ENCODE data around the gene AGTRAP.

Gene AGTRAP

DNA sequence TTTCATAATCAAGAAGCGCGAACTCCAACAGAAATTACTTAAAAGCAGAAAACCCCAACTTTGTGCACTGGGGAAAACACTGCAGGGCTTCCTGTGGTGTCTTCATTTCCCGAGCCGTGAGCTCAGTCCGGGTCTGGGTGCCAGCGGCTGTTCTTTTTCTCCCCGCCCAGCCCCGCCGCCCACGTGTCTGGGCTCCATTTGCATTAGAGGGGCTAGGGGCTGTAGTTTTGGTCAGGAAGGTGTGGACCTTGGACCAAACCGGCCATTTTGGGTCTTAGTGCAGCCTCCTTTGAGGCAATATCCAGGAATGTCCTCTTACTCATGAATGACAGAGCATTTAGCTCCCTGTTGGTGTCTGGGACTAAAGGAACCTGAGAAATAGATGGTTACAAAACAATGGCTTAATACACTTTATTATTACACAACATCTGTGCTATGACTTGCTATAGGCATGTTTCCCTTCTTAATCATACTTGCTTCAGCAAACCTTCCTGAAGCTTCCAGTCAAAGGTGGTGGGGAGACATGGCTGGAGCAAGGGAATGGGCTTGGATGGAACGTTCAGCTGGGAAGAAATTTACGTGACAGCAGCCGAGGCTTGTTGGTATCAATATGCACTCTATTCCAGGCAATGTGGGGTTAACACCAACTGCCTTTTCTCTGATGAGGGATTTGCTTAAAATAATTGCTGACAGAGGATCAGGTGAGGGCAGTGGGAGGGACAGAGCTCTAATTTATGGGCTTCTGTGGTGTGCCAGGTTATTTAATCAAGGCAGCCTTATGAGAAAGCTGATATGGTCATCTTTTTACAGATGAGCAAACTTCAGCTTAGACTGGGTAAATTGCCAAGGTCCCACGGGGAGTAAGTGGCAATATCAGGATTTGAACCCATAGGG is 1.1 kb downstream of the AGTRAP start:
- DNase-seq (ENCODE audit: low spot score), result peak; percentile 52

DNA sequence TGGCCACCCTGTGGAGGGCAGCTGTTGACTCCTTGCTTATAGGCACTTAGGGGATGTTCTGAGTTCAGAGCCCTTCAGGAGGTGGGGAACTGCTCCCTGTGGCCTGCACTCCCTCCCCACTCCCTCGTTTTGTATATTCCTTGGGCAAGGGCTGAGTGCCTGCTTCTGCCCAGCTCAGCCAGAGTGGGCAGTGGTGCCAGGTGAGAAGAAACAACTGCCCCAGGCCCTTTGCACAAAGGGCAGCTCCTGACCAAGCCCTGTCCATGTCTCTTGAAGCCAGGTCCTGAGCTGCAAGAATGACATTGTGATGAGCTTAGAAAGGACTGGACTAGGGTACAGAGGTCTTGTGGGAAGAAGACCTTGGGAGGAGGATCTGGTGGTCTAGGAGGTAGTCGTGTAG is 2.2 kb downstream of the AGTRAP start:
- DNase-seq (ENCODE audit: low spot score), result no peak

GRCh38 chr1:11738783-11739182 is 2.8 kb downstream of the AGTRAP start:
- no peak for DNase-seq (ENCODE audit: low spot score)

DNA sequence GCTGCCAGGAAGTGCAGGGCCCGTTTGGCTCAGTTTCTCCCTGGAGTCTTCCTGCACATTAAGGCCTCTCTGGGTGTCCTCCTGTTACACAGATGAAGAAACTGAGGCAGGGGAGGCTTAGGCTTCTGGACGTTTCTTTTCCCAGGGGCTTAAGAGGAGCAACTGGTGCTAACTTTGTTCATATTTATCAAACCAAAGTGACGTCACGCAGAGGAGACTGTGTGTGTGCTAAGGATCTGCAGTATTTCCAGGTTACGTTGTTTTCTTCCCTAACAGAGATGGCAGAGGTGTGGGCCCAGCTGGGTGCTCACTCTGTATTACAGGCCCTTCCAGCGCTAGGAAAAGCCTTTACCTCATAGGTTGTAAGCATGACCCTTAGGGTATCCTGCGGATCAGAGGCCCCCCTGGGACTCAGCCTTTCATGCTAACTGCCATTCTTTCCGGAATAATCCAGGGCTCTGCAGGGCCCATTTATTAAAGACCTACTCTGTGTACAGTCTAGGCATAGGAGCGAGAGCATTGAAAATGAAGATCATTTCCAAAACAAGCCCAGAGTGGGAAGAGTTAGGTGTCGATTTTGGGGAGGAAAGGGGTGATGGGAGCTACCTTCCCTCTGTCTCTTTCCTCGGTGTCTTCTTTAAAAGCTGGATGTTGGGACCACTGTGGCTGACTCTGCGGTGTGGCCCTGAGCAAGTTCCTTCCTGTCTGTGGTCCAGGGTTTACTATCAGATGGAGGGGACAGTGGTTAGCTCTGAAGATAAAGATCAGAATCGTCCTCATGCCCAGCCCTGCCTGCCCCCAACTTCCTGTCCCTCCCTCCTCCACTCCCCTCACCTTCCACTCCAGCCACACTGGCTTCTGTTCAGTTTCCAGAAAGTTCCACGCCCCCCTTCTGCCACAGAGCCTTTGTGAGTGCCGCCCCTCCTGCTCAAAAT is 4.6 kb downstream of the AGTRAP start:
- peak; percentile 27 for DNase-seq (ENCODE audit: low spot score)

DNA sequence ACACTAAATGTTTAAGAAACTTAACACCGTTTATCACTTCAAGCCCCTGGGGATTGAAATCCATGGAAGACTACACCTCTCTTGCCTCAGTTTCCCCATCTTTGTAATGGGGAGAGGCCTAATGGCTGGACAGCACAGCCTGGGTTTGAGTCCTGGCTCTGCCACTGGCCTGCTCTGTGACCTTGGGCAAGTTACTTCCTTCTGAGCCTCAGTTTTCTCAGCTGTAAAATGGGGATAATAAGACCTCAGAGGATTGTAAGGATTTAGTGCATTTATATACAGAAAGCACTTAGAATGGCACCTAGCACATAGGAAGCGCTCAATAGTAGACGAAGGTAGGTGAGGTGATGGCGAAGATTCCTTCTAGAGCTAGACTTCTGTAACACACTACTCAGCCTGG is 5.5 kb downstream of the AGTRAP start:
- no peak for DNase-seq (ENCODE audit: low spot score)

GRCh38 chr1:11741919-11742558 is 6.1 kb downstream of the AGTRAP start:
- no peak for DNase-seq (ENCODE audit: low spot score)

- no peak for DNase-seq (ENCODE audit: low spot score)
These were observed 8.4 kb downstream of the AGTRAP start for GRCh38 chr1:11744287-11744686.

GRCh38 chr1:11746092-11746491 is 10.2 kb downstream of the AGTRAP start:
- no peak for DNase-seq (ENCODE audit: low spot score)

GRCh38 chr1:11746795-11747487 is 11.0 kb downstream of the AGTRAP start:
- DNase-seq (ENCODE audit: low spot score), result no peak

DNA sequence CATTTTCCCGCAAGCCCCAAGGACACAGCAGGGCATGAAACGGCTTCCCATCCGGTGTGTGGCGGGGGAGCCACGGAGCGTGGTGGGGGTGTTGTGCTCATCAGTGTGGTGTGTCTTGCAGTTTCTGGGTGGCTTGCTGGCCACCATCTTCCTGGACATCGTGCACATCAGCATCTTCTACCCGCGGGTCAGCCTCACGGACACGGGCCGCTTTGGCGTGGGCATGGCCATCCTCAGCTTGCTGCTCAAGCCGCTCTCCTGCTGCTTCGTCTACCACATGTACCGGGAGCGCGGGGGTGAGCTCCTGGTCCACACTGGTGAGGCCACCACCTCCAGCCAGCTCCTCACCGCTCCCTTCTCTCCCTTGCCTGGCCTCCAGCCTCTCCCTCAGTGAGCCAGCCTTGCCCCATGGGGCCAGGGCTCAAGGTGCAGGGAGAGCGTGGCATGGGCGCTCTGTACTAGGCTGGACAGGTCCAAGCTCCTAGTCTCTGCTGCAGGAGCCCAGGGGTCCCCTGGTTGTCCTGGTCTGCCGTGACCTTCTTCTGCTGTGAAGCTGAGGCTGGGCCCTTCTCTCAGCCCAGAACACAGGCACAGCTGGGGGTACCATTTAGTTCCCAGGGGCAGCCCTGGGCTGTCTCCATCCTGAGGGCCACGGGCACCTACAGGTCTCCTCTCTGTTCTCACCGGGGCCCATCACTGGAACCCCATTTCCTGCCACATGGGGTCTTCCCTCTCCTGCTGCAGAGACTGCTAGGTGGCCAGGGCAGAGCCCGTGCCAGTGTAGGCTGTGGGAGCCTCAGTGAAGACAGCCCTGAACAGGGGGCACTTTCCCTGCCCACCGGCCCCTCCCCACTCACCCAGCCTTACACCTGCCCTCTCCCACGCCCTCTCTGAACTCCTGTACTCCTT is 12.6 kb downstream of the AGTRAP start:
- DNase-seq (ENCODE audit: low spot score), result no peak

DNA sequence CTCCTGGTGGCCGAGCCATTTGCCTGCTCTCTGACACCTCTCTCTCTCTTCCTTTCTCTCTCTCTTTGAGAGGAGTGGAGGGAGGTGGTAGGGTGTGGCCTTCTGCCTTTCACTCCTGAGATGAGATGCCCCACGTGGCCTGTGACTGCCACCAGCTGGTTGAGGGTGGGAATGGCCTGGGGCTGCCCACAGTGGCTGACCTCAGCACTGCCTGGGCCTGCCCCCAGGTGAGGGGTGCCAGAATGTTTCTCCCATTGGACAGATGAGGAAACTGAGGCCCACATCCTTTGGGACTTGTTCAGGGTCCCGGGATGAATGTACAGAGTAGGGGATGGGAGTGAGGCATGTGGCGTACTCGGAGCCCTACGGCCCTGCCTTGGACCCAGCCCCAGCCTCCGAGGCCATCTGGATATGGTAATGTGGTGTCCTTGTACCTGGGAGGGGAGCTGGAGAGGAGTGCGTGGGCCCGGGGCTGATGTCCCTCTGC is 13.3 kb downstream of the AGTRAP start:
- peak; percentile 72 for DNase-seq (ENCODE audit: low spot score)

DNA sequence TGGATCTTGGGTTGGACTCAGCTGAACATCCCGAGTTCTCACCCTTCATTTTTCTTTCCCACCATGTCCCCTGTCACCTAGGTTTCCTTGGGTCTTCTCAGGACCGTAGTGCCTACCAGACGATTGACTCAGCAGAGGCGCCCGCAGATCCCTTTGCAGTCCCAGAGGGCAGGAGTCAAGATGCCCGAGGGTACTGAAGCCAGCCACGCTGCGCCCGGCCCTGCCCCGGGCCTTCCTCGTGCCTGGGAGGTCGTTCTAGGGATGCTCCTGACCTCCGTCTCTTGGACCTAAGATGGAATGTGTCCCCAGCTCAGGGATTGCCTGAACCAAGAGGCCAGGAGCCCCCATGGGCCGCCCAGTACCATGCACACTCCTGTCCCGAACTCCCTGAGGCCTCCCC is 14.1 kb downstream of the AGTRAP start:
- DNase-seq (ENCODE audit: low spot score), result no peak

GRCh38 chr1:11751087-11751486 is 15.2 kb downstream of the AGTRAP start:
- DNase-seq (ENCODE audit: low spot score), result no peak

GRCh38 chr1:11752359-11753088 is 16.6 kb downstream of the AGTRAP start:
- DNase-seq (ENCODE audit: low spot score), result no peak

DNA sequence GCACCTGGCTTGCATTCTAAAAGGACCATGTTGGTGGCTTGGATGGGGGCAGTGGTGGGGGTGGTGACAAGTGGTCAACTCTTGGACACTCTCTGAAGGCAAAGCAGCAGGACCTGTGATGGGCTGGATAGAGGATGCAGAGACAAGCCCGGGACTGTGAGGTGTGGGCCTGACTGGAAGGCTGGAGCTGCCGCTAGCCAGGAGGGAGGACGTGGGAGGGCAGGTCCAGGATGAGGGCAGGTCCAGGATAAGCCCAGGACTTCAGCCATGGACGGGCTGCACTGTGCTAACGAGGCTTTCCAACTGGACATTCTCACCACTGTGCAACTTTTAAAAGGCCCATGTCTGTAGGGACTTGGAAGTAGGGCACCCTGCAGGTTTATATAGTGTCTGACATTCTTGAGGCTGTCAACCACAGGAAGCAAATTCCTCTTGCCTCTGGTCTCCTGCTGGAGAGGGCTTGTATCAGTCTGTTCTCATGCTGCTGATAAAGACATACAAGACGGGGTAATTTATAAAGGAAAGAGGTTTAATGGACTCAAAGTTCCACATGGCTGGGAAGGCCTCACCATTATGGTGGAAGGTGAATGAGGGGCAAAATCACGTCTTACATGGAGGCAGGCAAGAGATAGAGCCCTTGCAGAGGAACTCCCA is 17.7 kb downstream of the AGTRAP start:
- DNase-seq (ENCODE audit: low spot score), result no peak

DNA sequence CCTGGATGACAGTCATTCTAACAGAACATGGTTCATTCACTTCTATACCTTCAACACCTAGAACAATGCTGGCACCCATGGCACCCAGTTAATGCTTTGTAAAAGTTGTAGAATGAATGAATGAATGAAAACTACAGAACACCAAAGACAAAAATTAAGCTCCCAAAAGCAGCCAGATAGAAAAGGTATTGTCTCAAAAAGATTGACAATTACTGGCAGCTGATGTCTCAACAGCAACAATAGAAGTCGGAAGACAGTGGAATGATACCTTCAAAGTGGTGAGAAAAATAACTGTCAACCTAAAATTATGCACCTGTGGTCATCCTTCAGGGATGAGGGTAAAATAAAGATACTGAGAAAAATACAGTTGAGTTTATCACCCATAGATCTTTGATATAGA is 21.1 kb downstream of the AGTRAP start:
- DNase-seq (ENCODE audit: low spot score), result no peak

DNA sequence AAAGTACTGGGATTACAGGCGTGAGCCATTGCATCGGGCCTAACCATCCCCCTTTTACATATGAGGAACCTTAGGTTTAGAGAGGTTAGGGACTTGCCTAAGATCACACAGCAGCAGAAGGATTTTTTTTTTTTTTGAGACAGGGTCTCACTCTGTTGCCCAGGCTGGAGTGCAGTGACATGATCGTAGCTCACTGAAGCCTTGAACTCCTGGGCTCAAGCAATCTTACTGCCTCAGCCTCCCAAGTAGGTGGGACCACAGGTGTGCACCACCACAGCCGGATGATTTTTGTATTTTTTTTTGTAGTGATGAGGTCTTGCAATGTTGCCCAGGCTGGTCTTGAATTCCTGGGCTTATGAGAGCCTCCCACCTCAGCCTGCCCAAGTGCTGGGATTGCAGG is 23.9 kb downstream of the AGTRAP start:
- no peak for DNase-seq (ENCODE audit: low spot score)

DNA sequence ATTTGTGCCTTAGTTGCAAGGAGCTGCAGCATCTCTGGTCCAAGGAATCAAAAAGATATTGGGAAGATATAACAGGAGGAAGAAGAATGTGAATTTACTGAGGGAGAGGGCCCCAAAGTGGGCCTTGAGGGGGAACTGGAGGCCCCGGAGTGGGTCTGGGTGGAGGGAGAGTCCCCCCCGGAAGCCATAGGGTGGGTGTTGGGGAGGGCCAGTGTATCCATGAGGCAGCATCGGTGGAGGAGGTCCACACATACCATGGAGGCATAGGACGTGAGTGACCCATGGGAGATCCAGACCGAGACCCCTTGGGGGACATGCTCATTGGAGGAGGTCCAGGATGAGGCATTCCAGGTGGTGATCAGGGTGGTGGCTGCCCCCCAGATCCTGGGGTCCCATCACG is 25.3 kb downstream of the AGTRAP start:
- no peak for DNase-seq (ENCODE audit: low spot score)

GRCh38 chr1:11761988-11762406 is 26.1 kb downstream of the AGTRAP start, which contains the start of gene C1orf167:
C1orf167 (plus strand) TSS chr1:11762193; CDS start chr1:11764401, 2,208 bp downstream.
- DNase-seq (ENCODE audit: low spot score), result peak; percentile 14
